Measurements from ENCODE around the gene S100Z.

The S100Z gene

GRCh38 chr5:76938177-76938576 lies 88.4 kb downstream of the S100Z start:
- no peak overlapping the region for H3K4me3 ChIP-seq (replicated peaks; ENCODE audit: insufficient read depth, low read length)
- no peak for DNase-seq (ENCODE audit: low read depth in 1 of 2, low spot score in 1 of 2)
- no peak for TF ChIP-seq POLR2AphosphoS5 (IDR thresholded peaks at IDR 0.05; ENCODE audit: low read depth)
- no peak for TF ChIP-seq GABPA (IDR thresholded peaks at IDR 0.05; ENCODE audit: low read depth)
- TF ChIP-seq REST (IDR thresholded peaks at IDR 0.05; ENCODE audit: insufficient replicate concordance, low read depth) = no peak
- TF ChIP-seq SPI1 (IDR thresholded peaks at IDR 0.05; ENCODE audit: borderline replicate concordance, low read depth) = no peak
- TF ChIP-seq CTCF (IDR thresholded peaks at IDR 0.05; ENCODE audit: insufficient read depth, low read length) = no peak
- no peak overlapping the region for H3K27ac ChIP-seq (replicated peaks)
- H3K27me3 ChIP-seq (ENCODE audit: insufficient read depth, poor library complexity, severe bottlenecking) = no peaks in the 10 kb centered on the region

GRCh38 chr5:76941000-76941399 lies 91.2 kb downstream of the S100Z start:
- TF ChIP-seq CTCF (IDR thresholded peaks at IDR 0.05; ENCODE audit: insufficient read depth, low read length) (no peak), GABPA (IDR thresholded peaks at IDR 0.05; ENCODE audit: low read depth) (no peak), POLR2AphosphoS5 (IDR thresholded peaks at IDR 0.05; ENCODE audit: low read depth) (no peak), SPI1 (IDR thresholded peaks at IDR 0.05; ENCODE audit: borderline replicate concordance, low read depth) (no peak), REST (IDR thresholded peaks at IDR 0.05; ENCODE audit: insufficient replicate concordance, low read depth) (no peak)
- DNase-seq (ENCODE audit: low read depth in 1 of 2, low spot score in 1 of 2) = no peak
- H3K27ac ChIP-seq (replicated peaks) = no peak overlapping the region
- no peak overlapping the region for H3K4me3 ChIP-seq (replicated peaks; ENCODE audit: insufficient read depth, low read length)
- no peaks in the 10 kb centered on the region for H3K27me3 ChIP-seq (ENCODE audit: insufficient read depth, poor library complexity, severe bottlenecking)

GRCh38 chr5:76941442-76941841 lies 91.6 kb downstream of the S100Z start:
- no peak overlapping the region for H3K27ac ChIP-seq (replicated peaks)
- DNase-seq (ENCODE audit: low read depth in 1 of 2, low spot score in 1 of 2) = no peak
- H3K4me3 ChIP-seq (replicated peaks; ENCODE audit: insufficient read depth, low read length) = no peak overlapping the region
- TF ChIP-seq POLR2AphosphoS5 (IDR thresholded peaks at IDR 0.05; ENCODE audit: low read depth) (no peak), CTCF (IDR thresholded peaks at IDR 0.05; ENCODE audit: insufficient read depth, low read length) (no peak), GABPA (IDR thresholded peaks at IDR 0.05; ENCODE audit: low read depth) (no peak), REST (IDR thresholded peaks at IDR 0.05; ENCODE audit: insufficient replicate concordance, low read depth) (no peak), SPI1 (IDR thresholded peaks at IDR 0.05; ENCODE audit: borderline replicate concordance, low read depth) (no peak)
- H3K27me3 ChIP-seq (ENCODE audit: insufficient read depth, poor library complexity, severe bottlenecking) = no peaks in the 10 kb centered on the region

Measured in HL-60 (cell line).